Stimulated activated CD4-positive, alpha-beta T cell treated with anti-CD3 and anti-CD28 coated beads, Interleukin-2, amount 100 ng/mL, for 4 hours (primary cell): ENCODE measurements around the gene FOXO3.

ENCODE experiments used
- DNase-seq: peaks from one replicate; pipeline ENCODE4 v3.0.0-alpha.2; 2020; ENCODE audit warnings: low read depth

FOXO3 gene

DNA sequence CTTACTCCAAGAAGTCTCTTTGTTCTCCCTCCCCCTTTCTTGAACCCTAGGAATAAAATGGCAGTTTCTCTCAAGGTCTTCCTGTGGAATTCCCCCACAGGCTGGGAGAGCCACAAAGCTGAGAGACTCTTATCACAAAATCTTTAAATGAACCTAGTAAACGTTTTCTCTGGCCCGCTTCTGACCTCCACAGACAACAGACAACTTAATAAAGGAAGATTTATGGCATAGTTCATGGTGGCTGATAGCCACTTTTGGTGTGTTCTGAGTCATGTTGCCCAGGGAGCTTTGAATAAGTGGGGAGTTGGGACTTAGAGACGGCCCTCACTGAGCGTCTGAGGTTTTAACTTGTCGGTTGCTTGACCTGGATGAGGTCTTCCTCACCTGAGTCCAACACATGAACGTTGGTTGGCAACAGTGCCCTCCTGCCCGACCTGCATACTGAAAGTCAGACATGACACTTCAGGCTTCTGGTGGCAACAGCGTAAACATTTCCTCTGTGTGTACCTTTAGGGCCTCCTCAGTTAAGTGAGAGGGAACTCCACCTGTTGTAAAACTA lies 124.1 kb downstream of the FOXO3 start:
- no peak for DNase-seq

DNA sequence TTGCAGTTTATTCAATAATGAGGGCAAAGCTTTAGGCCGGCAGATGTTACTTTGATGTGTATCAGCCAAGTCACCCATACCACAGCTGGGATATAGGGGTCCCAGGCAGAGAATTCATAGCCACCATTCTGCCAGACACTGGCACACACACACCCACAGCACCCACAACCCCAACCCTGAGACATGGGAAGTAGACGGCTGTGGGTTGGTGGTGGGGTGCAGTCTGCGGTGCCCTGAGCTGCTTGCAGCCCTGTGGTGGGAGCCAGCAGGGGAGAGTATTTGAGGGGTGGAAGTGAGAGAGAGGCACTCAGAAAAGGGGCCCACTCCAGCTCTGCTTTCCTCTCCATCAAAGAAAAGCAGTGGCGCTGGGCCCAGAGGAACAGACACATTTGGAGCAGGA lies 125.3 kb downstream of the FOXO3 start:
- DNase-seq, result no peak

DNA sequence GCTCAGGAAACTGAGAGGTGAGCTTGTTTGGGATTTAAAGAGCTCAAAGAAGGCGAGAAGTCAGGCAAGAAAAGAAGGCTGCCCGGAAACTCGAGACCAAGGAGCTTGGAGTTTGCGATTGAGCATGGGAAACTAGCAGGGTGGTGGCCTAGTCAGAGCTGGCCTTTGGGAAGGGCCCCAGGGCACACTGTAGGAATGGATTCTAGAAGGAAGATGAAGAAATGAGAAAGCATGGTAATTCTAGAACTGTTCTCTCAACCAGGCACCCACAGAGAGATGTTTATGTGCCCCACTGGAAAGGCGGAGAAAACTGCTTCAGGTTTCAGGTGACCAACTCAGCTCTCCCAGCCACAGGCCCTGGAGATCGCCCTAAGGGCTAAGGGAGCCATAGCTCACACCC lies 126.2 kb downstream of the FOXO3 start:
- DNase-seq, result no peak

DNA sequence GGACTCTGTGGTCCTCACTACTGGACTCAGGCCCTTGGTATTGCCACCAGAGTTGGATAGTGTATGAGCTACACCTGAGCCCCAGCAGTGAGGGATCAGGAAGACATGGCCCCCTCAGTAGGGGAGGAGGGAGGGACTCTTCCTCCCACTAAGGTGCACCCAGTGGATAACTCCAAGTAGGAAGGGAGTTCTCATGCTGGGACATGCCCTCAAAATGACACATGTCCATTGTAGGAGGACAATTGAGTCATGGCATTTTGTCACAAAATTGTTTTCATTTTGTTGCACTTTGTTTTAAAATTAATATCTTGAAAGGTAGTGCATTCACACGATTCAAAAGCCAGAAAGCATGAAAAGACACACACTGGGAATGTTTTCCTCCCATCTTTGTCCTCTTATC lies 127.2 kb downstream of the FOXO3 start:
- no peak for DNase-seq

DNA sequence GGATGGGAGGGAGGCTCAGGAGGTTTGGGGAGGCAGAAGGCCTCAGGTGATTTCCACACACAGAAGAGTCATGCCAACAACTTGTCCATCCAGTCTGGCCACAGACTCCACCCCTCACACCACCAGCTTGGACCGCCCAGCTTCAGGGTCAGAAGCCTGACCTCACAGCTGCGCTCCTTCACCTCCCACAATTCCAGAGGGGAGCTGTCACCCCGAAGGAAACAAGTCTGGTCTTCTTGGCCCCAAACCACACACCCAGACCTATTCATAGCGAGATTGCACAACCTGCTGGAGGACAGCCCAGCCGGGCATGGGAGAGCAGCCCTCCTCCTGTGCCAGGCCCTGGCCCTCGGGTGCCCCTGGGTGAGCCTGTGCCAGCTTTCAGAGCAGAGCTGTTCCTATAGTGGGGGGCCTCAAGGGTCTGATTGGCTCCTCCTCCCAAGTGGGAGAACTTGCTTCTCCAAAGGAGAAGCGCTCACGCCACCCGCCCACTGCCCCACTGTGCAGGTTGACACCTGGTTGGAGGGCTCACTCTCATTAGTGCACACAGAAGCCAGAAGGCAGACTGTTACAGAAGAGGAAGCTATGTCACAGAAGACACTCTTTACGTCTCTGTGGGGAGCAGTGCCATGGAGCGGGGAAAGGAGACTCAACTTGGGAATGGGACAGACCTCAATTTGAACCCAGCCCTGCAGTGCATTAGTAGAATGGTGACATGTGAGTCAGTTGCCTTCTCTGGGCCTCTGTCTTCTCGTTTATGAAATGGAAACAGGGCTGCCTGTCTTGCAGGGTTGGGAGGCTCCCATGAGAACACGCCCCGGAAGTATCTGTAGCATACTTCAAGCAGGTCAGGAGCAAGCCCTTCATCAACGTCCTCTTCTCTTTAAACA lies 128.8 kb downstream of the FOXO3 start:
- DNase-seq, result no peak

DNA sequence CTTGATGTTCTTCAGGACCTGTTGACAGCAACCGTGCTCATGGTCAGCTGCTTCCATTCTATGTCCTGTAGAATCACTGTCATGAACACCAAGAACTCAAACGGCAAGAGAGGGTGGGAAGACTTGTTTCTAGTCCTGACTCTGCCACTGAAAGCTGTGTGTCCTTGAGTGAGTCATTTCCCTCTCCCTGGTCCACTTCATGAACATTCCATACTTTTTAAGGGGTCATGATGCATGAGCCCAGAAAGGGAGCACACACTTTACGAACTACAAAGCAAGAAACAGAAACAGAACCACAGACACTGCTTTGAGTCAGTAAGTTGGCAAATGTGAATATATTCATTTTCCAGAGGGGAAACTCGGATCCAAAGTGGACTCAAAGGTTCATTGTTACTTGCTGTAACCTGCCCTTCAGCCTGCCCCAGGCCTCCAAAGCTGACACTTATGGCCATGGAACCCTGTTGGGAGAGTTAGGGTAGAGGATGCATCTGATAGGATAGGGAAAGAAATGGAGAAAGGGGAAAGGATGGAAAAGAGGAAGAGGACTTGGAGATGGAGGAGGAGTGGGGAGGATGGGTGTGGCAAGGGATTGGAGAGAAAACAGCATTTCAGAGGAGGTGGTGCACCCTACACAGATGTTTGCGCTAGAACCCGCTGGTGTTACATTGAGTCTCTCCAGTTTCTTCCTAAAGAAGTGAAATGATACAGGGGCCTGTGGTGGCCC lies 129.8 kb downstream of the FOXO3 start:
- DNase-seq, result no peak

DNA sequence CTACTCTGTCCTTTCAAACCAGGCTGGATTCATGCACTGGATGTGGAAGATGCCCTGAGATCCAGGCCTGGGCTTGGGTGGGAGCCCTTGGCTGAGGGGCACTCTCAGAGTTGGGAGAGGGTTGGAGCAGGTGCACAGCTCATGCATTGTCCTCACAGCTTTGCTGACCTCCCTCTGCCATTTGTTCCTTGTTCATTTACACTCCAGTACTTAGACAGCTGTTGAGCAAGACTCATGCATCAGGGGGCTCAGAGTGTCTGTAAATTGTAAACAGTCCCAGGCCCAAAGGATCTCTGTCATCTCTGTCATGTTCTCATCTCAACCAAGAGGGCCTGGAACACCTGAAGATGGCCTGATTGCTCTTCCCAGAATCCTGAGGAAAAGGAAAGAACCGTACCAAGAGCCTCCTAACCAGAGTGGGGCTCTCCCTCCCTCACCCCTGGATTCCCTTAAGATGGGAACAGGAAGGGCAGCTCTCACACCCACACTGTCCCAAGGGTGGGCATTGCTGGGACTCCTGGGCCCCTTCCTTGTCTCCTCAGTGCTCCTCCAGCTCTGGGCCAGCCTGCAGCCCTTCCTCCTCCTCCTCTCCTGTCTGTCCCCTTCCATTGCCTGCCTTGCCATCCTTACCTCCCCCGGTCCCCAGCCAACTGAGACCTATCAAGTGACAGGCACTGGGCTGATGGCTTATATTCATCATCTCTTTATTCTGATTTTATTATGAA lies 132.9 kb downstream of the FOXO3 start:
- DNase-seq, result no peak

DNA sequence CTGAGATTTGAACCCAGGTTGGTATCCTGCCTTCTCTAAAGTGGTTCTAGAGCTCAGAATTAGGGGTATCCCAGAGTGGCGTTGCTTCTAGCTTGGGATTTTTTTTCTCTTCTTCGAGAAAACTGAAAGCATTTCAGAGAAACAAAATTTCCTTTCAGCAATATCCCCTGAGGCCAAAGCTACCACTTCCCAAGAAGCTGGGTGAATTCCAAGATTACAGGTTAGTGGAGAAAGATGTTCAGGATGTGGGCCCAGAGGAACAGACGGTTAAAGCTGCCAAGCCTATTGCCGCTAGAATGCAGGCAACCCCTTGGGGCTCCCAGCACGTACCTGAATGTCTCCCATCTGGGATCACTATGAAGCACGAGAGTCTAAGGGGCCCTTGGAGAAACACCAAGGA lies 134.1 kb downstream of the FOXO3 start:
- no peak for DNase-seq

DNA sequence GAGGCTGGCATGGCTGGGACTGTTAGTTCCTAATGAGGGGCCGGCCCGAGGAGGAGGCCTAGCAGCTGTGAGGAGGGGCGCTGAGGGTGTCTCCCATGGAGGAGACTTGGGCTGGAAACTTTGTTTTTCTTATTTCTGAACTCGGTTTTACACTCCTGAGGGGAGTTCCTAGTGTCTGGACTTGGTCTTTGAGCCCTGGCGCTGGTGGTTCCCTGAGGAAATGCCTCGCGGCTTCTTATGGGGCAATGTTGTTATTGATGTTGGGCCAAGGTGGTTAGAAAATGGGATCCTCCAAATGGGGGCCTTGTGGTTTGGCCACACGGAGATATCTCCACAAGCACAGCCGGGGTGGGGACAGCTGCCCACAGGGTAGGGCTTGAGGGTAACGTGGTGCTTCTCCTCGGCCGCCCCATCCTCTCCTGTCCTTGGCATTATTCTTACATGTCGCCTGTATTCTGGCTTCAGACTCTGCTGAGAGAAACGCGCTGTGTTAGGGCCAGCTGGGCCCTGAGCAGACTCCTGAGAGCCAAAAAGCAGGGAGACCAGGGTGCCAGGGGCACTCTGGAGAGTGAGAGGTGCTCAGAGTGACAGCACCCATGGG lies 136.9 kb downstream of the FOXO3 start:
- DNase-seq, result no peak

DNA sequence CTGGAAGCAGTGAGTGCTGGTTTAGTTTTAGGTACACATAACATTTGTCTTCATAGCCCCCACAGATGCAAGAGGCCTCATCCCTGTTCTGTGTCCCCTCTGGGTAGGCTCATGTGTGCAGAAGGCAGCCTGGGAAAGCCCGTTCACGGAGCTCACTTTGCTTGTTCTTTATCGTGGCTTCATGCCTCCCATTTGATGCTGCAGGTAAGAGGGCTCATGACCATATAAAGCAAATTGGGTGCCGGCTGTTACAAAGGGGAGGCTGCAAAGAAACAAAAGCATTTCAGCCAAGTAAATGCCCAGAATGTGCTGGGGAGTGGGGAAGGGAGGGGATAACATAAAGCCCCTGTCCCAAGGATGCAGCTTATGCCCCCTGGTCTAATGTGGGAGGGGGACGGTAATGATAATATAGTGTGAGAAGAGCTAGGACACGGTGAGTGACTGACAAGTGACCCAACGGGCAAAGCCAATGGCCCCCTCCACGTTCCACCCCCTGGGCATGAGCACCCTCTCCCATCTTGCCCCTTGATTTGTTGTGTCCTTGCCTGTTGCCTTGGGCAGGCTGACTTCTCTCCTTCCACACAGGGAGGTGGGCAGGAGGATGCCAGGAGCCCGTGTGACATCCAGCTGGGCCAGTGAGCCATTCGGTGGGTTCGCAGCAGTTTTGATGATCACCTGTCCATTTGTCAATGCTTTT lies 138.0 kb downstream of the FOXO3 start:
- DNase-seq, result no peak

DNA sequence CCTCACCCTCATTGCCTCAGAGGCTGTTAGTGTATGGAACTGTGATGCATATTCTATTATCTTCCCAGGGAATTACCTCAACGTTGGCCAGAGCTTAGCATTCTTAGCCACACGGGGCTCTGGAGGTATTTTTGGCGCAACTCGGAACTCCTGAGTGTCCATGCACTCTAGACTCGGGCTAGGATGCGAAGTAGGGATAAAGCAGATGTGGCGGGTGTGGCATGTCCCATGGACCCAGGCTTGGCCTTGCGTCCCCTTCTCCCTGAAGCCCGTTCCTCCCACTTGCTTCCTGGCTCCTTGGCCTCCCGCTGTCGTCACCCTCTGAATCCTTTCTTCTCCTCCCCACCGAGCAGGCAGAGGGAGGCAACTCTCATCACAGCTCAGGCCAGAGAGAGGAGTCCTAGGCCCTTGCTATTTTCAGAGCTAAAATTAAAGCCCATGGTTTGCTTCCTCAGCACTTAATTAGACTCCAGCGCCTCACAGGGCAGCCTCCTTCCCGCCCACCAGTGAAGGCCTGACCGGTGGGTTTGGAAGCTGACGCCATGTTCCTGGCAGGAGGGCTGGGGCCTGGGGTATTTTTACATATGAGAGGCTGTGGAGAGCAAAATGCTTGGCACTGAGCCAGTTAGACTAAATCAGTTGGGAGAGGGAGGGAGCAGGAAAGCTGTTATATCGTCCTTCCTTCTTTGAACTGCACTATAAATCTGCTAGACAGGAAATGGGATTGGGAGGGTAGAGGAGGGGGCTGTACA lies 138.7 kb downstream of the FOXO3 start:
- DNase-seq, result no peak

DNA sequence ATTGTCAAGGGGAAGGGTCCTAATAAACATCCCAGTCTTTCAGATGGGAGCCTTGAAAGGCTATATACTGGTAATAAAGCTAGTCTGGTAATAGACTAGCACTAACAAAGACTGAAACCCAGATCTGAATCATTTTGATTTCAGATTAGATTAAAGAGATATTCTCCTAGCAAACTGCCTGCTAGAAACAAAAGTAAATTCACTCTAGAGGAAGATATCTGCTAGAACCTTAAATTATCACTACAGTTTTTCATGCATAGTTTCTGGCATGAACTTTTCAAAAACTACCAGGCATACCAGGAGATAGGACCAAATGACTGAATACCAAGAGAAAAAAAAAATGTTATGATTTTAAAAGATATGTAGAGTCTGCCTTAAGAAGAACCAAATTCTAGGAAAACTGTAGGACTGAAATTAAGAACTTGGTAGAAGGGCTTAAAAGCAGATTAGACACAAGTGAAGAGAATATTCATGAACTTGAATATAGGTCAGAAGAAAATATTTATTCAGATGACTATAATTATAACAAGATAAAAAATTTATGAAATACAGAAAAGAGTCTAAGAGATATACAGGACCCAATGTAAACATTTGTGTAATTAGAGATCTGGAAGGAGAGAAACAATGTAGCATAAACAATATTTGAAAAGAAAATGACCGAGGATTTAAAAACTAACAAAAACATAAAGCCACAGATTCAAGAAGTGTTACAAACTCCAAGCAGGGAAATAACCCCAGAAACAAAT lies 141.6 kb downstream of the FOXO3 start:
- DNase-seq, result no peak

DNA sequence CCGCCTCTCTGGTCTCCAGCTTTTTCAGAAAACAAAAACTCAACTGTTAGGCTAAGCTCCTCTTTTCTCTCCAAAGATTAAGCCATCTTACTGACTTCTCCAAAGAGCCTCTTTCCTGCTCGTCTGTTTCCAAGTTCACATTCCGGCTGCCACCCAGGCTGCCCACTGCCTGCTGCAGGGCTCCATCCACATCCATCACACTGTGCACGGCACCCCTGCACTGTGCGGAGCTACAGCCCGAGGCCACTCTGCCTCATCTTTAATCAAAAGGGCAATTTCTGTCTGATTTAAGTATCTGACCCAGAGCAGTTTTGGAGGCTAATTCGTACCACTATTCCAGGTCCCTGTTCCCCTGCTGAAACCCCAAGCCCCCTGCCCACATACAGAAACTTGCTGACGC lies 145.9 kb downstream of the FOXO3 start:
- DNase-seq, result no peak

DNA sequence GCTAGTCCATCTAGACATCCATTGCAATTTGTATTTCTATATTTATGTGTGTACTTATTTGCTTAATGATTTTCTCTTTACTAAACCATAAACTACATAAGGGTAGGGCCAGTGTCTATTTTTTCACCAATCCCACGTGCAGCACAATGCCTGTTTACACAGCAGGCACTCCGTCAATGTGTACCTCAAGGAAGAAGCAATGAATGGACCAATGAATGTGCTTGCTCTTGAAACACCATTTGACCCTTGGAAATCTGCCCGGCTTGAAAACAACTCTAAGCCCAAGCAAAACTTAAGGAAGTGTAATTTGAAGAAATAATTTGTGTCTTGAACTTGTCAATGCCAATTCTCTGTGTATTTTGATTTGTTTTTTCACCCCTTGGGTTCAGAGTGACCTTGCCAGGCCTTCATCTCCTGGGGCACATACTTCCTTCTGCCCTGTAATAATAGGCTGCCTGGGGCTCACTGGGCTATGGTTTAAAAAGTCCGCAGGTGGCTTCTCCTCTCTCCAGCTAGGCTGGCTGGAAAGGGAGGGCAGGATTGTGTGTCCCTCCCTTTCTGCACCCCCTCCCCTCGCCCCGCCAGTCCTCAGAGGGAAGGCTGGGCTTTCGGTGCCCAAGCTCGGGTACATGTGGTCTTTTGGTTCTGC lies 146.7 kb downstream of the FOXO3 start:
- no peak for DNase-seq

DNA sequence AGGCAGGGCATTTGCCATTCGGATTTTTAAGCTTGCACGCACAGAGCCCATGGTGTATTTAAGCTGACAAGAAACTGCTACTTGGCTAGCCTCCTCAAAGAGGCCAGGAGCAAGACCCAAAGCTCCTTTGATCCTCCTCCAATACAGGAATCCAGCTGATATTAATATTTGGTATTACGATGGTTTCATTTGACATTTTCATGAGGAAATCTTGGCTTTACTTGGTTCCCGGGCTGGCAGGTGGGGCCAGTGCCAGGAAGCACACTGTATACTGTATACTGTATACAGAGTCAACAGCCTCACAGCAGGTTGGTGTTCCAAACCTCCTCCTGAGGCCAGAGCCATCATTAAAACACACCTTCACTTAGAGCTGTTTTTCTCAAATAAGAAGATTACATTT lies 149.3 kb downstream of the FOXO3 start:
- DNase-seq, result no peak

DNA sequence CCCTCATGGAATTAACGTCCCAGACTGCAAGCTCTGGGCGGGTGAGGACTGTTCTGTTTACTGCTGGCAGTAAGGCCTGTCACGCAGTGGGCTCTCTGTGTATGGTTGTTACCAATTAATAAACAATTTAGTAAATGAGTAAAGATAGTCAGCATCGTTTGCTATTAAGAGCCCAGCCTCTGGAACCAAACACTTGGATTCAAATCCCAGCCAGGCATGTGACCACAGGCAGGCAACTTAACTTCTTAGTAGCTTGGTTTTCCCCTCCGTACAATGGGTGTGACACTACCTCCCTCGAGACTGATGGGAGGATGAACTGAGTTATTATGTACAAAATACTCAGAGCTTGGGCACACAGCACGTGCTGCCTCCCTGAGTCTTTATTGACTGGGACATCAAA lies 149.8 kb downstream of the FOXO3 start:
- no peak for DNase-seq

DNA sequence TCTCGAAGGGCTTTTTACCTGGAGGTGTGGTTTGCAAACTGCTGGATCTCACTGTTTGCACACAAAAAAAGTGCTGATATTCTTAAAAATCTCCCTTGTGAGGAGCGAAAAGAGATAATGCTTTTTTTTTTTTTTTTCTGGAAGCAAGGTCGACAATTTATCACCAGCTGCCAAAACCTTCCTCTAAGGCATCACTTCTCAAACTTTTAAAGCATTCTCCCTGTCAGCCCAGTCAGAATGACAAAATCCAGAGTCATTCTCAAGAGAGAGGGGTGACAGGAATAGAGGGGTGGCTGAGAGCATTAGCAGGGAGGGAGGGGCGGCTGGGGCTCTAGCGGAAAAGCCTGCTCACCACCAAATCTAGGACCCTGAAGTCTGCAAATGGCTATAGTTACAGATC lies 150.4 kb downstream of the FOXO3 start:
- DNase-seq, result no peak

DNA sequence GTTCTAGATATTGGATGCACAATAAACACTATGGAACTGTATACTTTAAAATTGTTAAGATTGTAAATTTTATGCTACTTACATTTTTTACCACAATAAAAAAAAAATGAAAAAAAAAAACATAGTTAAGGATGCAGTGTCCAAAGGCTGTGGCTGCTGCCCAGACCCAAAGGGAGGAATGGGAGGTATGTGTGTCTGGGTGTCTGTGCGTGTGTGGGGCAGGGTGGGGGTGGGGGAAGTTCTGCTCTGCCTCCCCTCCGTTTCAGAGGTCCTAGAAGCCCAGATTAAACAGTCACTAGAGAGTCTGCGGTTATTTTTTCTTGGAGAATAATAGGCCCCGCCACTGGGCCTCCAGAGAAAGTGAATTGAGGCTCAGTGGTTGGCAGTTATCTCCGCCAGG lies 151.1 kb downstream of the FOXO3 start:
- no peak for DNase-seq

DNA sequence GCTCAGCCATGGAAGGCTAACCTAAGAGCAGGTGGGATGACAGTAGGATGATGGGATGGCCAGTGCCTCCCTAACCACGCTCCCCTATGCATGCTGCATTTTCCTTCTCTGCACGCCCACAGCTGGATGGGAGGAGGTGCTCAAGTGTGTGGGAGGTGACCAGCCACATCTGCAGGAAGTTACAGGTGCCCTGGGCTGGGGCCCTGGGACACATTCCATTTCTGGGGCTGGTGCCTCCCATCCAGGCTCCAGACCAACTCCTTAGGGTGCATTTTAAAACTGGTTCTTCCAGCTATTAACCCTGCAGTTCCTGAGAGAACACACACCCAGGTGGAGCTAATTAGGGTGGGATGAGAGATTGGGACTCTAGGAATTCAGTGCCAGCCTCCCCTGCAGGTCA lies 152.2 kb downstream of the FOXO3 start:
- no peak for DNase-seq
